Stimulated activated CD8-positive, alpha-beta memory T cell treated with anti-CD3 and anti-CD28 coated beads, Interleukin-12 subunit alpha, Interleukin-12 subunit beta, amount 100 ng/mL, for 24 hours (primary cell): ENCODE measurements around the gene SMG7.

Experiments
- DNase-seq: peaks from one replicate; pipeline ENCODE4 v3.0.0-alpha.2; 2020; ENCODE audit errors: extremely low read depth

The SMG7 gene

DNA sequence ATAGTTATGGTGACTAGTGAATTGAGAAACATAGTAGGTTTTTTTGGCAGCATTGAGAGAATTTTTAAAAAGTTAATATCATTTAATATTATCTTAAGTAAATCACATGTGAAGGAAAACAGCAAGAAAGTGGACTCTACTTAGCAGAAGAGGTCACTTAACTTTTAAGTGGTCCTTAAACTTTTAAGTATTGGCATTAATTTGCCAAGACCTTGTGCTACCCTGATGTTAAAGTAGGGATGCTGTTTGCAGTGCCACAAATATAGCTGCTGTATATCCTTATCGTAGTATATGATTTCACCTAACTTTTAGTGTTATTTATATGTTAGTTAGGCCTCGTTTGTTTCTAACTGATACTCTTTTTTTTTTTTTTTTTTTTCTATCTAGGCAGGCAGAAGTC lies 40.2 kb downstream of the SMG7 start:
- DNase-seq: no peak

DNA sequence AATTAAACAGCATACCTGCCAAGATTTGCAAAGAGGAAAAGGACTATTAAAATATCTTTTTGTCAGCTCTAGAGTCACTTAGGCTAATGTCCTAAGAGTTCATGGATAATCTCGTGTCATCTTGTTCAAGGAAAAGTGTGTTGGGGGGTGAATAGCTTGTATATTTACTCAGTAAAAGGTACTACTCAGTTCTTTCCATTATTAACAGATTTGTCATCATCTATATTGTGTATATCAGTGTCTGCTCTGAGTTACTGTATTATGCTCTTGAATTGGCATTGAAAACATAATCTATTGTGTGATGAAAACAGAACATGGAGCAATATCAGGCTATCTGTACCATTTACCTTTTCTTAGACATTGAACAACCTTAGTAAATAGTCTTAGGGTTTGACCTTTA lies 41.9 kb downstream of the SMG7 start:
- no peak for DNase-seq

DNA sequence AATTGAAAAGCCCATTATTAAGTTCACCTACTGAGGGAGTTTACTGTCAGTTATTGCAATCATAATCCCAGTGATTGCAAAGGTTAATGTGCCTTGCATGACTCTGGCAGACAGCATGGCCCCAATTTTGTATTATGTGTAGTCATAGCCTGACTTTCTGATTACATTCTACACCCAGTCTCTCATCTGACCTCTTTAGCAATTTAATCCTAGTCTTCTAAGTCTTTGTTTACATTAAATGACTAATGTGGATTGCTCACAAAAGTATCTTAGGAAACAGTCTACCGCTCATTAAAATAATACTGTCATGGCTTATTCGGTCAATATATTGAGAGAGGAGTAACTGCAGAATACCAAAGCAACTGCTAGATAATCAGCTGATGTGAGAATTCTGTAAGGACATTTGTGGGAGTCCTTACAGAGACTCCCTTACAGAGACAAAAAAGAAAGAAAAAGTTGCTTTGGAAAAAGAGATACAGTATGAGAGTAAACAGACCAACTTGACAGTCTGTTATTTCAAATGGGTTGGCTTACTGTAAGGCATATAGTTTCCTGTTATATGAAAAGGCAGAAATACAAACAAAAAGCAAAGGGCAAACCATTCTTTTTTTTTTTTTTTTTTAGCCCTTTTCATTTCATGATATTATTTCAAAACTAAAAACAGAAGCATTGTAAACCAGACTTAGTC lies 42.8 kb downstream of the SMG7 start:
- no peak for DNase-seq

DNA sequence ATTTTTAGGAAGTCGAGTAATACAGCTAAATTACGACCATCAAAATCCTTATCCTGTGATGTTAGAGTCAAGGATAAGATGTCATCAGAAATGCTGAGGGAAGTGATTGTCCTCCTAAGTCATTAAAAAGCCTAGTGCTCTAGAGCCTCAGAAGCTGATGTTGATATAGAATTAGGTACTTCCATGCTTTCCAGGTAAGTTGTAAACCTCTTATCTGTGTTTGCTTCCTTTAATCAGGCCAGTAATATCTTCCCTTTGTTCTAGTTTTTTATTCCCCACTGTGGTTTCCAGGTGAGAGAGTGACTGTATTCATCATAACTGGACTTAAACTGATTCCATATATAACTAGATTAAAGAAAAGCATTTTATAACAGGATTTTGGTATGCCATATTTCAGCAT lies 44.4 kb downstream of the SMG7 start:
- DNase-seq: no peak

DNA sequence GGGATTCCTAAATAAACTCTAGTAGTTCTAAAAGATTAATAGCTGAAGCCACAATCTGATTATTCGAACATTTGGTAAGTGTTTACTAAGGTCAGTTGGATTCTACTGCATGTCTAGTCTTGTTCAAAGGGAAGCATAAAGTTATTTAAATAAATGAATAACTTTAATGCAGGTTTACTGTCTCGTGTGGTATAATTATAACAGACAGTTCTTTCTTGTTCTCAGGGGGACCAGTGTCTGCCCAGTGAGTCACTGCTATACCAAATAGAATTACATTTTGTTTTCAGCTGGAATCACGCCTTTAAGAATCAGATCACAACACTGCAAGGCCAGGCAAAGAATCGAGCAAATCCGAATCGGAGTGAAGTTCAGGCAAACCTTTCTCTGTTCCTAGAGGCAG lies 45.1 kb downstream of the SMG7 start:
- no peak for DNase-seq

DNA sequence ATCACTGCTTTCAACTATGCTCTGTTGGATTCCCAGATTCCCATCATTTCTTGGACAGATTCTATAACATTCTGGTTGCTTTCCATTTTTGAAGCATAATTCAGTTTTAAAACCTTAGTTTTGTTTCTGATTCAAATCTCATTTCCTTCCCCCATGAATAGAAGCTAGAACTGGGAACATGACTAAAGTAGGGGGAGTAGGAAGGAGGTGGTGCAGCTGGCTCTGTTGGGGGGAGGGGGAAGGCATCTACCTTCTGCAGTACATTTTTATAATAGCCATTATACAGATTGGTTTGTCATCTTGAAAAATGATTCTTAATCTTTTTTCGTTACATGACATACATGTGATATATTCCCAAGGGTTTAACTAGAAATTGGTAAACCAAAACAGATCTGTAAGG lies 48.1 kb downstream of the SMG7 start:
- DNase-seq: no peak

DNA sequence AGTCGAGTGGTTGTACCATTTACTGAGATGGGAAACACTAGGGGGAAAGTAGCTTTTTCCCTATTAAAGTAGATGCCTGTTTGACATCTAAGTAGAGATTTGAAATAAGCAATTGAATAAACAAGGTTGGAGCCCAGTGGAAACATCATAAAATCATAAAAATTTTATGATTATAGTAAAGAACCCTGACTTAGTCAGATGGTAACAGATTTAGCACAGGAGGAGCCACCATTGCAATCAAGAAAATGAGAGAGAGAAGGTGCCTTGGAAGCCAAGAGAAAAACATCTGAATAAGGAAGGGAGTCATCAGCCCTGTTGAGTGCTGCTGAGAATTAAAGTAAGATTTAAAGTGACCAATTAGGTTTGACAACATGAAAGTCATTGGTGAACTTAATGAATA lies 49.8 kb downstream of the SMG7 start:
- DNase-seq: no peak

DNA sequence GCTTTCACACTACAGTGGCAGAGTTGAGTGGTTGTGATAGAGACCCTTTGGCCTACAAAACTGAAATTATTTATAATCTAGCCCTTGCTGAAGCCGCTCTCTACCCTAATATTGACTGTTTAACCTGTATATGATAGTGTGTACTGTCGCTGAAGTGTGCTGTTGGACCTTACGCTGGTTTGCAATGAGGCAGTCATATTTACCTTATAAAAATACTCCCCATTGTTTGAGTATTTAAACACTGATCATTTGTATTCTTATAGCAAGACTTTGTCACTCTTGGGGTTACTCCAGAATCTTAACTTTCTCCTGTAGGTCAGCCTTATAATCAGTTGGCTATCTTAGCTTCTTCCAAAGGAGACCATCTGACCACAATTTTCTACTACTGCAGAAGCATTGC lies 56.3 kb downstream of the SMG7 start:
- no peak for DNase-seq

DNA sequence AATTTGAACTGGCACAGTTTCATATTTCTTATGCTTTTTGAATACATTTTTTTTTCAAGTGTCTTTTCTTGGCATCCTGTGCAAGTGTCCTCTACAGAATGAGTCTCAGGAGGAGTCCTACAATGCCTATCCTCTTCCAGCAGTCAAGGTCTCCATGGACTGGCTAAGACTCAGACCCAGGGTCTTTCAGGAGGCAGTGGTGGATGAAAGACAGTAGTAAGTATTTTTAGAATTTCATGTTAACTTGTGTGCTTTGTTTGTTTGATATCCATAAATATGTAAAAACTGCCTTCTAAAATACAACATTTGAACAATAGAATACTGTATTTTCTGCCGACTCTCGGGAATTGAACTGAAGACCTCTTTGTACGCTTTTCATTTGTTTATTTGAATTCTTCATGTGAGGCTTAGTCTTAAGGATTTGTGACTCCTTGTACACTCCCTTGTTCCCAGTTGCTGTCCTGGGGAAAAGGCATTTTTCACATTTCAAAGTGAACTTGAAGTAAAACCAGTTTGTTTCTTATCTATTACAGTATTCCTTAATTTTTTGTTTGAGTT lies 61.4 kb downstream of the SMG7 start:
- no peak for DNase-seq

DNA sequence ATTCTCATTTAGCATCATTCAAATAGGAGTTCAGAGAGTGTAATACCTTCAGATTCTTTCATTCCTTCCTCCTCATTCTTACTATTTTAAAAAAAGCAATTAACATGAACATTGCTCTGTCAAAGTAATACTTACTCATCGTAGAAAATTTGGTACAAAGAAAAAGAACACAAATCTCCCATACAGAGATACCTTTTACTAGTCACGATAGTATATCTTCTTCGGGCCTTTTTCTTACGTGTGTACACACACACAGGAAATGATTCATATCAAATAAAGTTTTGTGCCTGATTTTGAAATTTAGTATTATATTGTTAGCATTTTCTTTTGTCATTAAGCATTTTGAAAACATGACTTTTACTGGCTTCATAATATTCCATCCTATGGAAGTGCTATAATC lies 65.1 kb downstream of the SMG7 start:
- no peak for DNase-seq

DNA sequence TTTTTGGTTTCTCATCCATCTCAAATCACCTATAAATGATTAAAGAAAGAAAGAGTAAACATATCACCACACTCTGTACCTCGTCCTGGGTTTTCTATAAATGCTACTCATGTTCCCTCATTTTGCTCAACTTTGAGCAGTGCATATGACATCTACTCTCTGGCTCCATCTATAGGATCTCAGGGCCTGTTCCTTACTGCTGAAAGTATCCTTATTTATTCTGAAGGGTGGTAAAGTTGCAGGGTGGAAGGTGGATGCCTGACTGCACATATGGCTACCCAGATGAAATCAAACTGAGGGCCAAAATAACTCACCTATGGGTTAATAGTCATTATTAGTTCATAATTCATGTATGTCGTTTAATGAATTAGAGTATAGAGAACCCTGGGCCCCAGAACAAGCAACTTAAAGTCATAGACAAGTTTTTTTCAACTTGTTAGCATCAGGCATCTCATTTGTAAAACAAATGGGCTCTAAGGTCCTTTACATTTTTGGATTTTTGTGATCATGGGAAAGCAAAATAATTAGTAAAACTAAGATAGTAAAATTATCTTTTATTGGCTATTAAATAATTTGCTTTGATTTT lies 71.4 kb downstream of the SMG7 start:
- no peak for DNase-seq

DNA sequence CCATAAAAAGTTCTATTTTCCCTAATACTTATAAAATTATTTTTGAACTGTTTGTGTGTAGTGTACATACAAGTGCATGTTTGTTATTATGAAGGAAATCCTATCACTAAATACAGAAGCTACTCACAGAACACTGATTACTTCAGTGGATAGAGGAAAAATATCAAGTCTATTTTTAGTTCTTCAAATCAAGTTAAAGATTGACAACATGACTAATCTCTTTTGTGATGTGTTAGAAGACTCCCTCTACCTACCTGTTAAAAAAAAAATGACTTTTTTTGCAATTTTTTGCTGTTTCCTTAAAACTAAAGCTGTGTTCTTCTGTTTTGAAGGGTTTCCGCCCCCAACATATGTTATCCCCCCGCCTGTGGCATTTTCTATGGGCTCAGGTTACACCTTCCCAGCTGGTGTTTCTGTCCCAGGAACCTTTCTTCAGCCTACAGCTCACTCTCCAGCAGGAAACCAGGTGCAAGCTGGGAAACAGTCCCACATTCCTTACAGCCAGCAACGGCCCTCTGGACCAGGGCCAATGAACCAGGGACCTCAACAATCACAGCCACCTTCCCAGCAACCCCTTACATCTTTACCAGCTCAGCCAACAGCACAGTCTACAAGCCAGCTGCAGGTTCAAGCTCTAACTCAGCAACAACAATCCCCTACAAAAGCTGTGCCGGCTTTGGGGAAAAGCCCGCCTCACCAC lies 72.4 kb downstream of the SMG7 start:
- no peak for DNase-seq

DNA sequence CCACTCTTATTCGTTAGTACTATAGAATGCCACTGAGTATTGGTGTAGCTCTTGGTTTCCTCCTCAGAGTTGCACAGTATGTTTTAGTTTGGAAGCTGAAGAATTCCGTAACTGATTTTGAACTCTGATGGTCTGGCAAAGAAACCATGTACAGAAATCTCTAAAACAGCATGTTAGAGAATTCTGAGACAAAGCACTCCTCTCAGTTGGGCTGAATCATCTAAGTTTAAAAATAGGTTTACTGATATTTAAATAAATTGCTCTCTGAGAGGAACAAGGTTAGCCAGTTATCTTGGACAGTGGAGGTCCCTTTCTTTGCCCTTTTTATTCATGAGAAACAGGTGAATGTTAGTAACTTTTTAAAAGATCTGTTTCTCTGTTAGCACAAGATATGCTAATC lies 74.1 kb downstream of the SMG7 start:
- DNase-seq: no peak

DNA sequence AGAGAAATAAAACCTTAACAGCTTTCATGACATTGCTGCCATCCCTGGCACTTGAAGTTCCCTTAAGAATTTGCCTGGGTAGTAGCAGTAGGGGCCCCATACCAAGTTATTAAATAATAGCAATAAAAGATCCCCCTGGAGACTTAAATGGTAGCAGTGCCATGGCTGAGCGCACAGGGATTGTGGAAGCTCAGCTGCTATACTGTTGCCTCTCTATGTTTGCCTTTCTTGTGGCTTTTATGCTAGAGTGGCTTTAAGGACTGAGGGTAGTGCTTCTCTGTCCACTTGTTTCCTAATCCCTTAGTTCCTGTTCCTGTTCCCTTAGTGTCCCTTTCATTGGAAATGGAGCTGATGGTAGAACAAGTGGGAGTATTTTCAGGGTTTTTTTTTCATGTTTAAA lies 75.8 kb downstream of the SMG7 start:
- no peak for DNase-seq

DNA sequence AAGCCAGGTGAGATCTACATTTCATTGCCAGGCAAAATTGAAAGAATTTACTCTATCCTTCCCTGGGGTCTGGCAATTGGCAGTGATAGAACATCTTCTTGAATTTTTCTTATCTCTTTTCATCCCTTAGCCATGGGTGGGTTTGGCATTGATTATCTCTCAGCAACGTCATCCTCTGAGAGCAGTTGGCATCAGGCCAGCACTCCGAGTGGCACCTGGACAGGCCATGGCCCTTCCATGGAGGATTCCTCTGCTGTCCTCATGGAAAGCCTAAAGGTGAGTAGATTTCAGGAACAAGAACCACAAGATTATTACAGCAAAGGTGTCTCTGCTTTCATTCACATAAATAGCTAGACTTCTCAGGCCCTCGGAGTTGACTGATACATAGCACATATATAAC lies 78.6 kb downstream of the SMG7 start:
- DNase-seq: no peak

DNA sequence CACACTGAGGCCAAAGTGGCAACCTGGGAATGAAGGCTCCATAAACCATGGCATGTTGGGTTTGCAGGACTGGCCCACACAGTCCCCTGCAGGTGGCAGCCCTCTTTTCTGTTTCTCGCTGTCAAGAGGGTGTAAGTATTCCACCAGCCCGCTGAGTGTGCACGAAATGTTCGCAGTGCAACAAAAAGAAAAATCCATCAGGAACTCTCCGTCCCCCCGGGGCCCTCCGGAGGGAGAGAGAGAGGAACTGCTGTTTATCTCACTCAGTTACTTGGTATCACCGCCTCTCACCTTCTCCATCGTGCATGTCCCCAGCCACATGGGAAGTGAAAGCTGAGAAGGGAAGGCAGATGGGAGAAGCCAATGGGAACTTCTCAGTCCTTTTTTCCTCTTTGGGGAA lies 79.6 kb downstream of the SMG7 start:
- DNase-seq: no peak

DNA sequence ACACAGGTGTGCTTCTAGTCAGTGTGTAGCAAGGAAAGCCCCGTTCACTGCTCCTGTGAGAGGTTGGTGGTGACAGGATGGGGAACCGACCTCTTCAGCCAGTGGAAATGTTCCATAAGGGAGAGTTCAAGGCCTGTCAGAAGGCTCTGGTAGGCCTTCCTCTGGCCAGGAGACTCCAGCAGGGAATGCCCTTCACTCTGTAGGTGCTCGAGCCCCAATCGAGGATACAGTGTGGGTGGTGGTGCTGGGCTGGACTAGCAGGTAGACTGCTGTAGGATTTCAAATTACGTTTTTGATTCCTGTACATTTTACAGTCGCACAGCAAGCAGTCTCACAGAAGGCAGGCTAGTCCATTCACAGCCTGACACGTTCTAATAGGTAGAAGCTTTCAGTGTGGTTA lies 80.1 kb downstream of the SMG7 start:
- no peak for DNase-seq

DNA sequence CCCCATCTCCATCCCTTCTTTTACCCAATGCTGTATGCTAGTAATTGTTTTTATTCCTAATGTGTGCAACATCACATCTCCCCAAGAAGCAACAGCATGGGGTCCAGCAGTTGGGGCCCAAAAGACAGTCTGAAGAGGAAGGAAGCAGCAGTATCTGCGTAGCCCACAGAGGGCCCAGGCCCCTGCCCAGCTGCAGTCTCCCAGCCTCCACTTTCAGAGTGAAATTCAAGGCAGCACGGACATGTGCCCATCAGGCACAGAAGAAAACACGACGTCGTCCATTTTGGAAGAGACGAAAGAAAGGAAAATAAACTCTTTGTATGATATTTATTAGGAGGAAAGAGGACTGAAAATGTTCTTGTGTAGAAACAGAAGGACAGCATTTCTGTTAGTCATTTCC lies 80.6 kb downstream of the SMG7 start:
- no peak for DNase-seq

DNA sequence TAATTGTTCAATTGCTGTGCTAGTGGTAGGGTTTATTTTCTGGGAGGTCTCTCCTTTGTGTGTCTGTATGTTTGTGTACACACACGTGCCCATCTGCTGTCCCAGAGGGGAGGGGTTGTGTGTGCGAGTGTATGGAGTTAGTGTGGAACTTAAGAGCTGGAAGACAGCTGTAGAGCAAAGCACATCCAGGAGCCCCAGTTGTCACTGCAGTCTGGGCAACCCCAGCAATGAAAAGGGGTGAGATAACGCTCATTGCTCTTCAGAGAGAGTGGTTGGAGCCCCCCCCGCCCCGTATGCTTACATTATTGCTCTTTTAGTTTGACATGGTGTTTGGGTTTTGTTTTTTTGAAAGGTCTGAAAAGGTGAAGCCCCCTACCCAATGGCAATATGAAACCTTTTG lies 81.0 kb downstream of the SMG7 start:
- DNase-seq: no peak

DNA sequence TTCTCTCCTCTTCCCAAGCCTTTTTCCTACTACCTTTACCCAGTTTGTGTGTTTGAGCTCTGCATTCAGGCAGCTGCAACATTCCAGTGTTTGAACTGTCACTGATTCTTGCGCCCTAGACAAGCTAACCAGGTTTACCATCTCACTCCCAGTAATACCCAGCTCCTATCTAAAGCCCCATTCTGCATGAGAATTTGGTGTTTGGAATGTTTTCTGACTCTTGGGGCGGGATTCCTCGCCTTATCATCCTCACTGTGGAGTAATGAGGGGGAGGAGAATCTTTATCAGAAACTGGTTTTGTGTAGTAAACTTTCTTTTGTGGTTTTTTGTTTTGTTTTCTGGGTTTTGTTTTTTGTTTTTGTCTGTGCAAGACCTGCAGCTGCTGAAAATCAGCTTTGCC lies 81.5 kb downstream of the SMG7 start:
- no peak for DNase-seq

DNA sequence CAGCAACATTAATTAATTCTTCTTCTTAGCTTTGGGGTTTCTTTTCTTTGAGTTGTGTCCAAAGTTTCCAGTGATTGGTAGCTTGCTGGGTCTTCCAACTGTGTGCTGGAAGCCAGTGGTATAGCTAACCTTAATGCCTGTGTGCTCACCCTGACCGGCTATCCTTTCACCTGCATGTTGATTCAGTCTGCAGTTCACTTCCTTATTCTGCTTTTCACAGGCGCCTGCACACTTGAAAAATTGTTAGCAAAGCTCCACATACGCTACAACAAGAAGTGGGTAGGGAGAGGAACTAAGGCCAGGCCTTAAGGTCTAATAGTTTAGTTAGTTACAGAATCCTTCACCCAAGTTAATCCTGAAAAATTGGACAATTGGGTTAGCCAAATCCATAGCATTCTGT lies 82.3 kb downstream of the SMG7 start:
- DNase-seq: no peak

DNA sequence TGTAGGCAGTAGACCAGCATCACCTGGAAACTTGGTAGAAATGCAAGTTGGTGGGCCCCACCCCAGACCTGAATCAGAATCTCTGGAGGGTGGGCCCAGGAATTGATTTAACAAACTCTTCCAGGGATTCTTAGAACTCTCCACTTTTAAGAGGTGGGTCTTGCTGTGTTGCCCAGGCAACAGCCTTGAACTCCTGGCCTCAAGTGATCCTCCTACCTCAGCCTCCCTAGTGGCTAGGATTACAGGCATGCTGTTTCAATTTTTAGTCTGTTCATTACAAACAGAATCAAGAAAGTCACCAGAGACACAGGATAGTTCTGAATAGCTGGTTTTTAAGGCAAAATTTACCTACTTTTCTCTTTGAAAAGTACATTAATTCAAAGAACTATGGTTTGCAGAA lies 86.8 kb downstream of the SMG7 start:
- DNase-seq: no peak

DNA sequence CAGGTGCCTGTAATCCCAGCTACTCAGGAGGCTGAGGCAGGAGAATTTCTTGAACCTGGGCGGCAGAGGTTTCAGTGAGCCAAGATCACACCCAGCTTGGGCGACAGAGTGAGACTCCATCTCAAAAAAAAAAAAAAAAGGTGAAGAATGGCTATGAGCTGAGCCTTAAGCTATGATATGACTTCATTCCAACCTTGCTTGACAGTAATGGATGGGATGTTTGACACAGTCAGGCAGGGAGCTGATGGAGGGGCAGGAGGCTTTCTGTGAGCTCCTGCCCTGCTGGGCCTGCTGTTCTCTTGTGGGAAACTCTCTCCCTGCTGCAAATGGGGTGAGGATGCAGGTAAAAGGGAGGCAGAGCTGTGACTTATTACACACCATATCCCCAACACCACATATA lies 90.4 kb downstream of the SMG7 start:
- no peak for DNase-seq
